ENCODE results near the gene PAPPA.
A peak's percentile ranks its signal among the peaks of the same experiment; 100 is the strongest.

PAPPA gene

GRCh38 chr9:116276651-116277121 lies 123.1 kb downstream of the PAPPA start:
- DNase-seq (ENCODE audit: low read depth), result no peak

DNA sequence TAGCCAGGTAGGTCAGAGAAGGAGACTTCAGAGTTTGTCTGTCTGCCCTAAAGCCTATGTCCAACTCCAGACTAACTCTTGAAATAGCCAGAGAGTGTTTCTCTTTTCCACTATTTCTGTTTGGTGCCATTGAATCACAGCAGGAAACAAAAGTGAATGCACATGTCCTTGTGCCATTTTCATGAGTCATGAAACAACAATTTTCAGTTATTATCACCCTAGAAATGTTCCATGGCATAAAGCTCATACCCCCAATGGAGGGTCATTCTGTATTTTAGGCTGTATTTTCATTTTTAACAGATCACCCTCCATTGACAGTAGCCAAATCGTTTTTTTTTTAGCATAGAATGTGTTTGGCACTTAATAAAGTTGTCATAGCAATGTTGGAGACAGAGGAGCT lies 124.7 kb downstream of the PAPPA start:
- DNase-seq (ENCODE audit: low read depth), result no peak

- DNase-seq (ENCODE audit: low read depth), result peak; percentile 67
These were observed 125.6 kb downstream of the PAPPA start for GRCh38 chr9:116279230-116279629.

GRCh38 chr9:116280529-116280928 lies 126.9 kb downstream of the PAPPA start:
- DNase-seq (ENCODE audit: low read depth), result no peak

DNA sequence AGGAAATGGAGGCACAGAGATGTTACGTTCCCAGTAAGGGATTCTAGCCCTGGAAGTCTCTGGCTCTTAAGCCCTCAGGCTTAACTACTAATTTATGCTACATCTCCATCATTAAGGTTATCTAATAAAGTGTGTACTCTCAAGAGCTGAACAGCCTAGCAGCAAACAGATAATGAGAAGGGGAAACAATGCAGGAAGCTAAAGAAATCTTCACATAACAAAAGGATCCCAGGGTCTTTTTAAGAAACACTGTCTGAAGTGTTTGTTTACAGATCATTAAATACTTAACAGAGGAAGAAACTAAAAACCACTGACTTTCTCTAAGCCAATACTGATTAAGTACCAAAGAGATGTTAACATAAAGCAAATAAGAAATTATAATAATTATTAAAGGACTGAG lies 129.0 kb downstream of the PAPPA start:
- DNase-seq (ENCODE audit: low read depth), result no peak

GRCh38 chr9:116284518-116284917 lies 130.9 kb downstream of the PAPPA start:
- DNase-seq (ENCODE audit: low read depth), result no peak

DNA sequence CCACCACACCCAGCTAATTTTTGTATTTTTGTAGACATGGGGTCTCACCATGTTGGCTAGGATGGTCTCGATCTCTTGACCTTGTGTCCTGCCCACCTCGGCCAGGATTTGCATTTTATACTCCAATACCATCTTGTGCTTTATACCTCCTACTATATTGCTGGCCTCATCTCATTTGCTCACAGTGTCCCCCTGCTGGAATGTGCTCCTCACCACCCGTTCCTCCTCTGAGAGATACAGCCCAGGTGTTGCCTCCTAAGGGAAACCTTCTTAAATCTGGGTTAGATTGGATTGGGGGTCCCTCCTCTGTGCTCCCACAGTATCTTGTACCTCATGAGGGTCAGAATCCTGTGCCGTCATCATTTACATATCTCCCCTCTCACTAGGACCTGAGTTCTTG lies 131.7 kb downstream of the PAPPA start:
- no peak for DNase-seq (ENCODE audit: low read depth)

DNA sequence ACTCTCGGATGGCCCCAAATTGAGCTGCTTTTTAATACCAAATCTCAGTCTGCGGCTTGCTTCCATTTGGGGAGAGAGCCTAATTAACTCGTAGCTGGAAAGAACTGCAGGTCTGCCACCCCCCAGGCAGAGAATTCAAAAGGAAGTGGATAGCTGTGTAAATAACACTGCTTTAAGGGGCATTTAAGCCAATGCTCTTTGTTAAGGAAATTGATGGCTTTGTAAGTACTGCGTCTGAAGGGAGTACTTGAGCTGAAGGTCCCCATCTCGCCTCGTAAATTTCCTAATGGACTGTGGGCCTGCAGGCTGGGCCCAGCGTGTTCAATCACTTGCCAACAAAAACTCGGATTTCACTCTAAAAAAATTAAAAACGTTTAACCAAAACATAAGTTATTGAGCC lies 132.7 kb downstream of the PAPPA start:
- DNase-seq (ENCODE audit: low read depth), result no peak

DNA sequence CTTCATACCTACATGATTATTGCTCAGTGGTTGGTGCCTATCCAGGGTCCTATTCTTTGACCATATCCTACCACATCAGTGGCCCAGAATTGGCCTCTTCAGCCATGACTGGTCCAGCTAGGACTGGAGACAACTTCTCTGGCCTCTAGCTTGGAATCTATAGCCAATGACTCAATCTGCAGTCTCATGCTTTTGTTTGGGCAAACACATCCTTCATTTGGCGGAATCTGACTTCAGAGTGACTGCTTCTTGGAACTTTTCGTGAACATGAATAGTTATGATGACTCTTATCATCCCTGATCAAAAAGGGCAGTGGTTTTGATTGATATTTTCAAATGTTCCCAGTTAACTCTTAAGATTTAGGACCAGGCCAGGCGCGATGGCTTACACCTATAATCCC lies 134.1 kb downstream of the PAPPA start:
- DNase-seq (ENCODE audit: low read depth), result peak; percentile 75

GRCh38 chr9:116288658-116289057 lies 135.1 kb downstream of the PAPPA start:
- peak; percentile 98 for DNase-seq (ENCODE audit: low read depth)

DNA sequence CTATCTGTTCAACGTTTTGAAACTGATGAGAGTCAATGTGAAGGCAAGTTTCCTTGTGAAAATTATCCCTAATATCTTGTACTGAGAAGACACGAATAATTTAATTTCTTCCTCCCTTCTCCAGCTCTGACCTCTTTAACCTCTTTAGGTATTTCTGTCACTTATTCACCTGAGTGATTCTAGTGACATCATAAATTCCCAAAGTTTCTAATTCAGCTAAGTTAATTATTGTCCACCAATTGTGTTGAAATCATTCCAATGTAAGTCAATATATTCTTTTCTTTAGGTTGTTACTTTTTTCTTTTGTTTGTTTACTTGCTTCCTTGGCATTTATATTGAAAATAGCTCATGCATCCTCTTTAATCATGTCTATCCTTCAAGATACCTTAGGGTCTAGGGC lies 143.8 kb downstream of the PAPPA start:
- DNase-seq (ENCODE audit: low read depth), result no peak

- DNase-seq (ENCODE audit: low read depth), result no peak
These were observed 144.7 kb downstream of the PAPPA start for GRCh38 chr9:116298249-116298648.

GRCh38 chr9:116298878-116299391 lies 145.3 kb downstream of the PAPPA start:
- no peak for DNase-seq (ENCODE audit: low read depth)

GRCh38 chr9:116300360-116300870 lies 146.8 kb downstream of the PAPPA start:
- no peak for DNase-seq (ENCODE audit: low read depth)

DNA sequence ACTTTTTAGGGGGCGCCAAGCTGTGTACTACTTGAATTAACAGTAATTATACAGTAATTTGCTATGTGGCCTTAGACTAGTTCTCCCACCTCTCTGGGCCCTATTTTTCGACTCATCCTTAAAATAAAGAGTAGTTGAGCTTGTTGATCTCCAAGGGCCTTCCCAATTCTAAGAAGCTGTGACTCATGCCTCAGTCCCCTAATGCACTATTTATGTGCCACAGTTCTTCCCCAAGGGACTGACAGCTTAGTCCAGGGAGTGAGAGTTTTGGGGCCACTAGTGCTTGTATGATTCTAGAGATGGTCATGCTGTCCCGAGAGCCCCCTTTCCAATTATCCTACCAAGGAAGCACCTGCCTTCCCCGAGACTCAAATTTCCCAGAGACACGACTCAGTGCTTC lies 149.7 kb downstream of the PAPPA start:
- no peak for DNase-seq (ENCODE audit: low read depth)

GRCh38 chr9:116303886-116304538 lies 150.4 kb downstream of the PAPPA start:
- no peak for DNase-seq (ENCODE audit: low read depth)

GRCh38 chr9:116304761-116305160 lies 151.2 kb downstream of the PAPPA start:
- DNase-seq (ENCODE audit: low read depth), result no peak

- no peak for DNase-seq (ENCODE audit: low read depth)
These were observed 154.5 kb downstream of the PAPPA start for GRCh38 chr9:116308076-116308475.

DNA sequence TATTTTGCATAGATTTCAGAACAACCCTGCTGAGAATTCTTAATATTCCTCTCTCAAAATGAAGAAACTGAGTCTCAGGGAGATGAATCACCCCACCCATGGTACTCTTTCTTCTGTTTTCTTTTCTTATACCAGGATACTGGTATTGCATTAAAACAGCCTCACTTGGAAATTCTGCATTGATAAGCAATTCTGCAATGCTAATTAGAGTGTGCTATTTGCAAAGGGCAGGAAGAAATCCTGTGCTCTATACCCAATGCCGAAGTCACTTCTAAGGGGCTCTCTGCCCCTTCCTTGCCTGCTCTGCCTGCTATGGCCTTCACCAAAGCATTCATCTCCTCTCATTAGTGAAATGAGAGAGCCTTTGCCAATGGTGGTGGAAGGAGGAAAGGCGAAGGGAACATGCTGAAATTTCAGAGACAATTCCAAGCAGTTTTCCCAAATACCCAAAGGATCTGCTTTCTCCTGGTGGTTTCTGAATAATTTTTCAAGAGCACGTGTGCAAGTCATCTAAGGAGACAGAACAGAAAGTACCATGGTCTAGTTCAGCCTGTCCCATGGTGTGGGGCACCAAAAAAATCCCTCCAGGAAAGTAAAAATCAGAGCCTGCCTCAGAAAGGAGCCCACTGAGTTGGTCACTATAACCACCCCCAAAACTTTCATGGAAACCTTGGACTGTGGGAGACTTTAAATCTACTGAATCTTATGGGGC lies 156.5 kb downstream of the PAPPA start:
- DNase-seq (ENCODE audit: low read depth), result no peak

DNA sequence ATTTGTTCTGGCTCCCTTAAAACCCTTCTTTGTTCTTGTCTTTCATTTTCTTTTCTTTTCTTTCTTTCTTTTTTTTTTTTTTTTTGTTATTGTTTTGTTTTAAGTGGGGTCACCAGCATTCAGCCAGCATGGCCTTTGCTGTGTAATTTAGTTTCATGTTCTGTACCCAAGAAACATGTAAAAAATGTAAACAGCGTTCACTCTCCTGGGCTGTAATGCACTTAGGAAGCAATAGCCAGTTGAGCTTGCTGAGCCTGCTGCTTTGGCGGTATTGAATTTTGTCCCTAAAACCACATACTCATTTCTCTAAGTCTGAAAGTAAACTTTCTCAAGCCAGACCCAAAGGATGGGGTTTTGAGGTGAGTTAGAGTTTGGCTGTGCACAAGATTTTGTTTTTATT lies 158.6 kb downstream of the PAPPA start:
- peak; percentile 50 for DNase-seq (ENCODE audit: low read depth)

DNA sequence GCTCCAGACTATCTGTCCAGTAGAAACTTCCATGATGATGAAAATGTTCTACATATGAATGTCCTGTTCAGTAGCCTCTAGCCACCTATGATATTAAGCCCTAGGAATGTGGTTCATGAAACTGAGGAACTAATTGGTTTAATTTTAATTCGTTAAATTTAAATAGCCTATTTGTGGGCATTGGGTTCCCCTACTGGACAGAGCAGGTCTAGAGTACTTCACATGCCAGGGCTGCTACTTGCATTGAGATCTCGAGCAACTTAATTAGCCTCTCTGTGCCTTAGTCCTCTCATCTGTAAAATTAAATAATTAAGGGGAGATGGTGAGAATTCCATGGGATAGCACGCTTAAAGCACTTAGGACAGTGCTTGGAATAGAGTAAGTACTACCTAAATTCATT lies 160.0 kb downstream of the PAPPA start:
- DNase-seq (ENCODE audit: low read depth), result no peak

DNA sequence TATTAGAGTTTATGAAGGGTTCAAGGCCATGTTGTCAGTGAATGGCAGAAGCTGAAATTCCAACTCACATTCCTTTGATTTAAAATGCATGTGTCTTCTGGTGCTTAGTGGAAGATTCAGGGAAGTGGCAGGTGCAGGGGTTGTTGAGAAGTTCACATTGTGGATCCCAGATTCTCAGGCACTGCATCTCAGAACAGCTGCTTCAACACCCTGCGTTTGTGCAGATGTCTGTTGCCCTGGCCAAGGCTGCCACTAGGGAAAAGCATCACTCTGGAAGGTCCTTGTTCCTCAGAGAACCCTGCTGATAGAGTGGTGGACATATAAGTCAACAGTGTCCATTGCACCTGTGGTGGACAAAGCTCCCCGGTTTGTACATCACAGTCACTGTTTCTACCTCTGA lies 162.7 kb downstream of the PAPPA start:
- DNase-seq (ENCODE audit: low read depth), result no peak

DNA sequence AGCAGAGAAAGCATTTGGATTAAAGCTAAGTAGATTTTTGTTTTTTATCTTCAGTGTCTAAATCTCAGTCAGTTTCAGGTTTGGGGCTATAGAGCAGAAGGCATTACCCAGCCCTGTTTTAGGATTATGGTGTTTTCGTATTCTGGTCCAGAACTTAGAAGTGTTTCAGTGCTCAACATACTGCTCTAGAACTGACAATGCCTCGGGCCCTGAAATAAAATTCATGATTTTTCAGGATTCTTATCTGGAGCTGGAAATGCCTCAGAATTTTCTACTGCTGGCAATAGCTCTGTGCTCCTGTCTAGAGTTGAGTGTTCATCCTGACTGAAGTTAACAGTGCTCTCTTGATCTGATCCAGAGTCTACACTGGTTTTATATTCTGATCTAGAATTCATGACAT lies 163.9 kb downstream of the PAPPA start:
- DNase-seq (ENCODE audit: low read depth), result no peak
